ENCODE measurements around the gene ZNF490. TPM values are rescaled to one million over a fixed set of nuclear protein-coding genes. Genes with fewer than 3 reads are reported as not detected.

The ZNF490 gene
- total RNA-seq = 12.4 to 13.9 TPM (median 13.6 TPM) in 3 replicates

GRCh38 chr19:12610540-12611360 lies at the start of gene ZNF490, which contains the start of gene ZNF791:
TSS of gene ZNF490 (minus strand) at chr19:12610813. CDS start at chr19:12610680, 133 bp downstream.
TSS of gene ZNF791 (plus strand) at chr19:12610920. CDS start at chr19:12611080, 160 bp downstream.
- peak; percentile 95 for DNase-seq (ENCODE audit: low spot score in 2 of 2, unreplicated experiment in 2 of 2)
- no peaks in the 10 kb centered on the region for H3K9me3 Mint-ChIP-seq
- no peak for TF ChIP-seq CTCF (IDR thresholded peaks at IDR 0.05; ENCODE audit: unreplicated experiment)
- no peaks in the 10 kb centered on the region for H3K27me3 Mint-ChIP-seq (ENCODE audit: low read depth)
- peaks cover 12% of the 10 kb centered on the region for H3K4me1 Mint-ChIP-seq
- H3K4me3 Mint-ChIP-seq = peak within 1 kb of the TSS; percentile 100
- H3K27ac Mint-ChIP-seq = peak within 1 kb of the TSS; percentile 100
- peaks cover 11% of the 10 kb centered on the region for H3K36me3 Mint-ChIP-seq

GRCh38 chr19:12657966-12658365 lies 47.4 kb upstream of the ZNF490 start:
- no peaks in the 10 kb centered on the region for H3K9me3 Mint-ChIP-seq
- TF ChIP-seq CTCF (IDR thresholded peaks at IDR 0.05; ENCODE audit: unreplicated experiment) = no peak
- no peaks in the 10 kb centered on the region for H3K27me3 Mint-ChIP-seq (ENCODE audit: low read depth)
- peaks cover 33% of the 10 kb centered on the region for H3K36me3 Mint-ChIP-seq
- DNase-seq (ENCODE audit: low spot score in 2 of 2, unreplicated experiment in 2 of 2) = no peak
- no peaks in the 10 kb centered on the region for H3K4me1 Mint-ChIP-seq
- no peak overlapping the region for H3K27ac Mint-ChIP-seq
- no peak overlapping the region for H3K4me3 Mint-ChIP-seq

- H3K27me3 Mint-ChIP-seq (ENCODE audit: low read depth) = no peaks in the 10 kb centered on the region
- no peaks in the 10 kb centered on the region for H3K9me3 Mint-ChIP-seq
- TF ChIP-seq CTCF (IDR thresholded peaks at IDR 0.05; ENCODE audit: unreplicated experiment) = no peak
- H3K4me1 Mint-ChIP-seq = no peaks in the 10 kb centered on the region
- no peak for DNase-seq (ENCODE audit: low spot score in 2 of 2, unreplicated experiment in 2 of 2)
- H3K4me3 Mint-ChIP-seq = no peak overlapping the region
- peak overlapping the region; percentile 39 for H3K27ac Mint-ChIP-seq
- peaks cover 32% of the 10 kb centered on the region for H3K36me3 Mint-ChIP-seq
These were observed 46.4 kb upstream of the ZNF490 start for GRCh38 chr19:12656899-12657571.

GRCh38 chr19:12655546-12655945 lies 44.9 kb upstream of the ZNF490 start:
- Mint-ChIP-seq H3K27ac (no peak overlapping the region), H3K4me3 (no peak overlapping the region), H3K36me3 (peaks cover 41% of the 10 kb centered on the region), H3K27me3 (ENCODE audit: low read depth) (no peaks in the 10 kb centered on the region), H3K4me1 (no peaks in the 10 kb centered on the region), H3K9me3 (no peaks in the 10 kb centered on the region)
- no peak for DNase-seq (ENCODE audit: low spot score in 2 of 2, unreplicated experiment in 2 of 2)
- no peak for TF ChIP-seq CTCF (IDR thresholded peaks at IDR 0.05; ENCODE audit: unreplicated experiment)

GRCh38 chr19:12652219-12652618 lies 41.6 kb upstream of the ZNF490 start:
- no peak for DNase-seq (ENCODE audit: low spot score in 2 of 2, unreplicated experiment in 2 of 2)
- Mint-ChIP-seq H3K36me3 (peaks cover 32% of the 10 kb centered on the region), H3K4me3 (no peak overlapping the region), H3K4me1 (no peaks in the 10 kb centered on the region), H3K27me3 (ENCODE audit: low read depth) (no peaks in the 10 kb centered on the region), H3K27ac (no peak overlapping the region), H3K9me3 (no peaks in the 10 kb centered on the region)
- TF ChIP-seq CTCF (IDR thresholded peaks at IDR 0.05; ENCODE audit: unreplicated experiment) = no peak

All from mesothelial cell of epicardium (in vitro differentiated cells).